Nephron progenitor cell (in vitro differentiated cells): Measurements from ENCODE around the gene RPL12.

Source experiments
- DNase-seq: peaks from one replicate; pipeline ENCODE4 v3.0.0; 2021
- H3K27ac Mint-ChIP-seq: 2 replicates; pipeline ENCODE4 v1.8.0; 2021; ENCODE audit warnings: mild to moderate bottlenecking, moderate library complexity, mixed read lengths
- H3K27me3 Mint-ChIP-seq: 2 replicates; pipeline ENCODE4 v1.8.0; 2021; ENCODE audit warnings: mild to moderate bottlenecking, low read depth, mixed read lengths; ENCODE audit not compliant: poor library complexity
- H3K36me3 Mint-ChIP-seq: 2 replicates; pipeline ENCODE4 v1.8.0; 2021; ENCODE audit warnings: low read depth, mixed read lengths
- H3K4me1 Mint-ChIP-seq: 2 replicates; pipeline ENCODE4 v1.8.0; 2021; ENCODE audit warnings: mixed read lengths
- H3K4me3 Mint-ChIP-seq: 2 replicates; pipeline ENCODE4 v1.8.0; 2021; ENCODE audit warnings: mild to moderate bottlenecking, moderate library complexity, mixed read lengths
- H3K9me3 Mint-ChIP-seq: 2 replicates; pipeline ENCODE4 v1.8.0; 2021; ENCODE audit warnings: mild to moderate bottlenecking, moderate library complexity, mixed read lengths
- CTCF ChIP-seq: fragments of 200-600 bp; sonication (generic); IDR thresholded peaks from 2 replicates; pipeline ENCODE4 v1.5.0; 2021; ENCODE audit warnings: antibody characterized with exemption

Gene RPL12

GRCh38 chr9:127415657-127416056, 35.5 kb downstream of the RPL12 start:
- H3K27me3 Mint-ChIP-seq, result peaks cover 4% of the 10 kb centered on the region

GRCh38 chr9:127415141-127415540, 36.1 kb downstream of the RPL12 start:
- peaks cover 8% of the 10 kb centered on the region for H3K36me3 Mint-ChIP-seq
- peaks cover 25% of the 10 kb centered on the region for H3K4me1 Mint-ChIP-seq
- no peaks in the 10 kb centered on the region for H3K9me3 Mint-ChIP-seq
- DNase-seq, result no peak
- no peak for TF ChIP-seq CTCF
- H3K27me3 Mint-ChIP-seq, result peaks cover 5% of the 10 kb centered on the region
- H3K27ac Mint-ChIP-seq, result no peak overlapping the region
- H3K4me3 Mint-ChIP-seq, result no peak overlapping the region

More at GRCh38 chr9:127415657-127416056, 35.5 kb downstream of the RPL12 start:
- no peak overlapping the region for H3K27ac Mint-ChIP-seq
- H3K4me3 Mint-ChIP-seq, result no peak overlapping the region
- H3K4me1 Mint-ChIP-seq, result peaks cover 25% of the 10 kb centered on the region
- no peaks in the 10 kb centered on the region for H3K9me3 Mint-ChIP-seq
- peaks cover 8% of the 10 kb centered on the region for H3K36me3 Mint-ChIP-seq
- no peak for DNase-seq
- no peak for TF ChIP-seq CTCF

- no peaks in the 10 kb centered on the region for H3K9me3 Mint-ChIP-seq
Measured at GRCh38 chr9:127411122-127411521, 40.1 kb downstream of the RPL12 start.

GRCh38 chr9:127407492-127407843, 43.7 kb downstream of the RPL12 start:
- H3K27ac Mint-ChIP-seq, result peak overlapping the region; percentile 78

More at GRCh38 chr9:127411122-127411521, 40.1 kb downstream of the RPL12 start:
- TF ChIP-seq CTCF, result no peak
- Mint-ChIP-seq H3K27ac (peak overlapping the region; percentile 2), H3K4me1 (peaks cover 25% of the 10 kb centered on the region), H3K27me3 (peaks cover 7% of the 10 kb centered on the region), H3K4me3 (no peak overlapping the region), H3K36me3 (peaks cover 8% of the 10 kb centered on the region)
- DNase-seq, result no peak

GRCh38 chr9:127406799-127407491, 44.3 kb downstream of the RPL12 start:
- no peak overlapping the region for H3K4me3 Mint-ChIP-seq
- H3K9me3 Mint-ChIP-seq, result no peaks in the 10 kb centered on the region
- no peak for TF ChIP-seq CTCF
- H3K4me1 Mint-ChIP-seq, result no peaks in the 10 kb centered on the region
- peaks cover 4% of the 10 kb centered on the region for H3K36me3 Mint-ChIP-seq
- H3K27me3 Mint-ChIP-seq, result peaks cover 4% of the 10 kb centered on the region
- peak overlapping the region; percentile 78 for H3K27ac Mint-ChIP-seq
- DNase-seq, result no peak

More at GRCh38 chr9:127407492-127407843, 43.7 kb downstream of the RPL12 start:
- DNase-seq, result no peak
- Mint-ChIP-seq H3K4me1 (no peaks in the 10 kb centered on the region), H3K4me3 (no peak overlapping the region), H3K9me3 (no peaks in the 10 kb centered on the region), H3K27me3 (peaks cover 4% of the 10 kb centered on the region), H3K36me3 (peaks cover 4% of the 10 kb centered on the region)
- no peak for TF ChIP-seq CTCF
